ENCODE data around the gene TSSK2.

Gene TSSK2

DNA sequence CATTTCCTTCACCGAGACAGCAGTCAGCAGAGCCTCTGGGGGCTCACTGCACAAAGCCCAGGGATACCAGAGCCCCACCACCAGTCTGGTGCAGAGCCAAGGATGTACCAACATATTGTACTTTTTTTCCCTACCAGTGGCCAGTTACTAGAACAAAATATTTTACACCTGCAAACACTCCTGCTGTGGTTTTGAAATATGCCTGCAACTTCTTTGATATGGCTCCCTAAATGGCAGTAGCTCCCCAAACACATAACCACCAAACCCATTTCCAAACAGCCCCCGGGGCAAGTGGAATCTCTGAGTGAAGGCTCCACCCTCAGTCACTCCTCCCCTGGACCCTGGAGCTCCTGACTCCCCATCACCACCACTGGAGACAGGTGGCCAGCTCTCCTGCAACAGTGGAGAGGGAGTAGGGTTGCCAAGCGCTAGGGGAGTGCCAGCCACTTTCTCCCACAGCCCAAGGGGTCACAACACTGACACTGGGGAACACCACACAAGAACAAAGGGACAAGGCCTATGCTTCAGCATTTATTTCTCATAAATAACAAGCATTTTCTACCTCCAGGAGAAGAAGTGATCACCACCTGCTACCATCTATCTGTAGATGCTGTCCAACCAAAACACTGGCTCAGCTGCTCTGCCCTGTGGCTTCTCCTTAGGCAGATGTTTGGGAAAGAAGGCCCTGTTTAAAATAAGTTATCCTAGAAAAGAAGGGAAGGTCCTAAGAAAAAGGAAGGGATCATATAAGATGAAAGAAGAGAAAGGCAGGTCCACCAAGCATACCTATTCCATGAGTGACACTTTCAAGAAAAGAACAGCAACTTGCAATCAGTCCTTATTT, 24.0 kb upstream of the TSSK2 start:
- DNase-seq (ENCODE audit: low read depth) = no peak

DNA sequence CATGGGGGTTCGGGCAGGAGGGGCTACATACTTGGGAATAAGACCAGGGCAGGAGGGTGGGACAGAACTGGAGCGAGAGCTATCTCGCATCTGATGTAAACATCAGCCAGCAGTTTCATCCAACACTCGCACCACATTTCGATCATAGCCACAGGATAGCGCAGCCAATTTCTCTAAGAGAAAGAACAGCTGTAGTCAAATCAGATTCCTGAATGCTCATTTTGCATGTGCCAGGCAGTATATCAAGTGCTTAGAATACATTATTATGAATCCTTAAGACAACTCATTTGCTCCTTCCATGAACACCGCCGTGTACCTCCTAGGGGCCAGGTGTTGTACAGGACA, 23.4 kb upstream of the TSSK2 start:
- DNase-seq (ENCODE audit: low read depth) = no peak

DNA sequence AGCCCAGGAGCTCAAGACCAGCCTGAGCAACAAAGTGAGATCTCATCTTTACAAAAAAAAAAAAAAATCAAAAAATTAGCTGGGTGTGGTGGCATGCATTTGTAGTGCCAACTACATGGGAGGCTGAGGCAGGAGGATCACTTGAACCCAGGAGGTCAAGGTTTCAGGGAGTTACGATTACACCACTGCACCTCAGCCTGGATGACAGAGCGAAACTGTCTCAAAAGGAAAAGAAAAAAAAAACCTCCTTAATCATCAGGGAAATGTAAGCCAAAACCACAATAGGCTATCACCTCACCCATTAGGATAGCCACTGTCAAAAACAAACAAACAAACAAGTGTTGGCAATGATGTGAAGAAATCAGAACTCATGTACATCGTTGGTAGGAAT, 22.3 kb upstream of the TSSK2 start:
- no peak for DNase-seq (ENCODE audit: low read depth)

DNA sequence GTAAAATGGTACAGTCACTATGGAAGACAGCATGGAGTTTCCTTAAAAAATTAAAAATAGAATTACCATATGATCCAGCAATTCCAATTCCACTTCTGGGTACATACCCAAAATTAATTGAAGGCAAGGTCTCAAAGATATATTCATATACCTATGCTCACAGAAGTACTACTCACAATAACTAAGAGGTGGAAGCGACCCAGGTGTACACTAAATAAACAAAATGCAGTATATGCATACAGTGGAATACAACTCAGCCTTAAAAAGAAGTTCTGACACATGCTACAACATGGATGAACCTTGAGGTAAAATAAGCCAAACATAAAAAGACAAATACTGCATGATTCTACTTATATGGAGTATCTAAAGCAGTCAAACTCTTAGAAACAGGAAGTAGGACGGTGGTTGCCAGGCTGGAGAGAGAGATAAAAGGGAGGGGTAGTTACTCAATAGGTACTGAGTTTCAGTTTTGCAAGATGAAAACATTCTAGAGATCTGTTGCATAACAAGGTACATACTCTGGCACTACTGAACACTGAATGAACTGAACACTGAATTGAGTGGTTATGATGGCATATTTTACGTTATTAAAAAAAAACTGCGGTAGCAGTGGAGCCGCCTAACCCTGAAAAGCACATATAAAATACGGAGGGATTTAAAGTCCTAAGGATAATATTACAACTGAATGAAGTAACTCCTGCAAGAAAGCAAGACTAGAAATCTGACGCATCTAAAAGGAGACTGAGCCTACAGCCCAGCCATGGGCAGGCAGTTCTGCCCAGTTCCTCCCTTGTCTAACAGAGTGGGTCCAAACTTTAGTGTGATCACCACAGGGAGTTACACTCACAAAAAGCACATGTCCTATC, 21.7 kb upstream of the TSSK2 start:
- DNase-seq (ENCODE audit: low read depth) = peak; percentile 30

DNA sequence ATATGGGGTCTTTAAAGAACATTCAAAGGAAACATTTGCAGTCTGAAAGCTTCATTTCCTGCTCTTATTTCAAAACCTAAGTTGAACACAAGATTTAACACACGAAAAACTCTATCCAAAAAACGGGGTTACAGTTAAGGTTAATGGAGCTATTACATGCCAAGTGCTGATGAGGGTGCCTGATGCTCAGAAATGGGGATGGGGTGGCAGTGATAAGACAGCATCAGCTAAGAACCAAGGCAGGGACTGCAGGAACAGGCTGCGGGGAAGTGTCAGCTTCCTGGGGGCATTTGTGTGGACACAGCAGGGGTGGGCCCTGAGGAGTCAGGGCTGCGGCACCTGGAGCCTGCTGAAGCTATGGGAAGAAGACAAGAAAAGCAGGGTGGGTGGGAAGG, 21.0 kb upstream of the TSSK2 start:
- no peak for DNase-seq (ENCODE audit: low read depth)

DNA sequence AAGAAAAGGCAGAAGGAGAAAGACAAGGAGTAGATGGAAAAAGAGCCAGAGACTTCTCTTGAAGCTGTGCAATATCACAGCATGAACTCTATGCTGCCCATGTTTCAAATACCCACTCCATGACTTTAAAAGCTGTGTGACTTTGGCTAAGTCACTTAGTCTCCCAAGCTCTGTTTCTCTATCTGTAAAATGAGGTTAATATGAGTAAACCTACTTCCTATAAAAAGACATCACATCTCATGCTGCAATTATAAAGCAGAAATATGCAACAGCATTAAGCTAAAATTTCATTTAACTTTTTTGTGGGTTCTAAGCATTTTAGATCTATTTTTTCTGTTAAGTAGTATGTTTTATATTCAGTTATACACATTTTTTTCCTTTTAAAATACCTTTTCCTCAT, 20.5 kb upstream of the TSSK2 start:
- DNase-seq (ENCODE audit: low read depth) = no peak

DNA sequence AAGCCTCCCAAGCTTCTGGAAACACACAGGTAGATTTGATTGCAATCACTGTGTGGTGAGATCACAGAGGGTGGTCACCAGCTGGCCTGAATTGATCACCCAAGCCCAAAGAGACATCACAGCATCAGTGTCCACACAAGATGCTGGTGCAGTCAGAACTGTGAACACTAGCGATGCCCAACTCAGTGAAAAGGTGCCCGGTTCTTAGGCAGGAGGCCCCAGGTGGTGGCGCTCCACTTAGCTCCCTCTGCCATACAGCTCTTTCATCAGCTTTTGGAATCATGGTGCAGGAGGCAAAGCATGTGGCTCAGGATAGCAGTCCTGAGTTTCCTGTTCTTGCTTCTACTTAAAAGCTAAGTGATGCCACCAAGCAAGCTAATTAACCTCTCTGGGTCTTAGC, 20.0 kb upstream of the TSSK2 start:
- no peak for DNase-seq (ENCODE audit: low read depth)

DNA sequence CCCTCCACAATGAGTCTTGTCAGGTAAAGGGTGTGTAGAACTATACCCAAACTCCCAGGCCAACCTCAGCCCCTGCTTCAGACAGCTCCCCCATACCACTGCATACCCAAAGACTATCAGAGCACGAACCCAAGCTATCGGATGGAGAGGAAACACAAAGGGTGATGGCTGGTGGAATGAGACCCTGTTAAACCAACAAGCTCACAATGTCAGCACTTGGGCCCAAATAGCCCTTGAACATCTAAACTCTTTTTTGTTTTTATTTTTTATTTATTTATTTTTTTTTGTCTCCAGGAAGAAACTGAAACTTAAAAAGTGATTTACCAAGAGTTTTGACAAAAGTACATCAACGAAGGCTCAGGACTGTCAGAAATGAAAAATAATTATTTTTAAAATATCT, 19.5 kb upstream of the TSSK2 start:
- DNase-seq (ENCODE audit: low read depth) = no peak

DNA sequence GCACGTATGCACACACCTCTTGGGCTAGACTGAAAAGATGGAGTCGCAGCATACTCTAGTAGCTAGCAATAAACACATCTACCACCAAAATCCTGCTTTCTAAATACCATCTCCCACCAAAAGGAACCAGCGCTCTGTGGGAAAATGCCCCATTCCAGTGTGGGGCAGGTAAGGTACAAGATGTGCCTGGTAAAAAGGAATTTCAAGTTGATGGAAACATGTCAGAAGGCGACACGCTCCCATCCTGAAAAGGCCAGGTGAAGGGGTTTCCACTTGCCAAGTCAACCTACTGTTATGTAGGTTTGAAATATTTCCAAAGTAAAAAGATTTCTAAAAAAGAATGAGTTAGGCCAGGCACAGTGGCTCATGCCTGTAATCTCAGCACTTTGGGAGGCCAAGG, 17.7 kb upstream of the TSSK2 start:
- DNase-seq (ENCODE audit: low read depth) = no peak

DNA sequence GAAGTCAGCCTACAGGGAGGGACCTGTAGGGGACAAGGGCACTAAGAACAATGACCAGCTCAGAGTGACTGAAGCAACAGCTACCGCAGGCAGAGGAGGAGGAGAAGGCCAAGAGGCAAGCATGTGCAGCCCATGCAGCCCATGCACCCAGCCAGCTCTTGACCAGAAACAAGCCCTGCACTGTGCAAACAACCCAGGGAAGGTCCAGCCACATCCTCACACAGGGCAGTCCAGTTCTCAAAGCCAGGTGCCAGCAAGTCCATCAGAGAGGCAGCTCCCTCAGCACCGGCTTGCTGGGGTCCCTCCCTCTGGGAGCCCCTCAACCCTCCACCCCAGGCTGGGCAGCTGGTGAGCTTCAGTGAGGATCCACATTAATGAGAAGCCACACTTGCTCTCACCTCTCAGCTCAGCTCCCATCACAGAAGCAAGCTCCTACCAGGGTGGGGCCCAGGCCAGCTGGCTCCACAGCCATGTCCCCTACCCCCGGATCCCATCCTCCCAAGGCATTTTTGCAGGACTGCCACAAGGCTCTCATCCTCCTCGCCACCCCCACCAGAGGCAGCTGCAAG, 16.0 kb upstream of the TSSK2 start:
- no peak for DNase-seq (ENCODE audit: low read depth)

DNA sequence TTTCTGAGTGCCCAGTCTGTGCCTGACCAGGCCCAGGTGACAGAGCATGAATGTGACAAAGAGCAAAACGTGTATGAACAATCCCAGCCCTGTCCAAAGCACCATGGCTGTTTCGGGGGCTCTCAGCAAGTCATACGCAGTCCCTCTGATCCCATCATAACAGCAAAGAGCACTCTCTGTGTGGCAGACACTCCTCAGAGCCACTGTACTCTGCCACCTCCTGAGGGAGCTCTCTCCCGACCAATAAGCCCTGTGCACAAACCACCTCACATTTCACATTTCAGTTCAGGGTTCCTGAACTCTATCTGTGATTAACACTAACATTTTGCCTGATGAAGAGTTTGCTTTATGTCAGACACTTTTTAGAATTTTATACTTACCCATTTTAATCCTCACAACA, 15.5 kb upstream of the TSSK2 start:
- DNase-seq (ENCODE audit: low read depth) = no peak

DNA sequence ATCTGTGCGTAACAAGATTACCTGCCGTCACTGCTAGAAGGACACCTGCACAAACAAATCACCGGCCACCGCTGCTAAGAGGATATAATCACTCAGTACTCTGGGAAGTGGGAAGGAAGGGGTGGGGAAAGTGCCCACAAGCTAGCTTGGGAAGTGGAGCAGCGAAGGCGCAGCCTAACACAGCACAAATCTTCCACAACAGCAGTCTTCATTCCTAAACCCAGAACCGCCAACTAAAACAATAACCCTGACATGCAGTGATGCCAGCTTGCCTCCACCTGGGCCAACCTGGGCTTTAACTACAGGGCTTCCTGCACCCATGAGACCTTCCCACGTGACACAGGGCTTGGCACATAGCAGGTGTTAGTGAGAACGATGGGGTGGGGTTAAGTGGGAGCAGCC, 14.0 kb upstream of the TSSK2 start:
- no peak for DNase-seq (ENCODE audit: low read depth)

DNA sequence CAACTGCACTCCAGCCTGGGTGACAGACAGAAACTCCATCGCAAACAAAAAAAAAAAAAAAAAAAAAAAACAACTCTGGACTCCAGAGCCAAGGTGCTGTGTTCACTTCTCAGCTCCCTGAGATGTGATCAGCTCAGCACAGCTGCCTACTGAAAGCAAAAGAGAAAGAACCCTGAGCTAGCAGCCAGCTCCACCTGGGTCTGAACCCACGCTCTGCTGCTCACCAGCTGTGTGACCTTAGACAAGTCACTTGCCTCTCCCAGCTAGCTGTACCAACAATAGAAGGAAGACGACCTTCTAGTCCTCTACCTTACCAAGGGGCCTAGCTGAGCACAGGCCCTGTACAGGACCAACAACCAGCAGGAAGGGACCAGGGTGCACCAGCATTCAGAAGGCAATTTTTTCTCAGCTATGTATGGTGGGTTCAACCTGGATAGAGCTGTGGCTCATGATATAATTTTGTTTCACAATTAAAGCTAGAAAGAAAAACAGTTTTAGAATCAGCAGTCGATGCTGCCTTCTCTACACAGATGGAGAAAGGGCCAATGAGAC, 12.7 kb upstream of the TSSK2 start:
- DNase-seq (ENCODE audit: low read depth) = no peak

DNA sequence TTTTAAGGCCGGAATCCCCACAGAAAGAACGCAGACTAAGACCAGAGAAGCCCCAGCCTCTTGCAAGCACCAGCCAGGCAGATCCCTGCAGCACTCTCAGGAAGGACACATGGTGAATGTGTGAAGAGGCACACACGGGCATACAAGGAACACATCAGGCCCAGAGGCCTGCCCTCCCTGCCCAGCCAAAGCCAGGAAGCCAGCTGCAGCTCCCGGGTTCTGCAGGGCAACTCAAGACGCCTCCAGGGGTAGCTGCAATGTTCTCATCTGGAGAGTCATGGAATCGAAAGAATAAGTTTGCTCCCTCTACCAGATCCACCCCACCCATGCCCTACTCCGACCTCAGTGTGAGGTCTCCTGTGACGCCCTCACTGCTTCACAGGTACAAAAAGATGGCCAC, 11.2 kb upstream of the TSSK2 start:
- no peak for DNase-seq (ENCODE audit: low read depth)

DNA sequence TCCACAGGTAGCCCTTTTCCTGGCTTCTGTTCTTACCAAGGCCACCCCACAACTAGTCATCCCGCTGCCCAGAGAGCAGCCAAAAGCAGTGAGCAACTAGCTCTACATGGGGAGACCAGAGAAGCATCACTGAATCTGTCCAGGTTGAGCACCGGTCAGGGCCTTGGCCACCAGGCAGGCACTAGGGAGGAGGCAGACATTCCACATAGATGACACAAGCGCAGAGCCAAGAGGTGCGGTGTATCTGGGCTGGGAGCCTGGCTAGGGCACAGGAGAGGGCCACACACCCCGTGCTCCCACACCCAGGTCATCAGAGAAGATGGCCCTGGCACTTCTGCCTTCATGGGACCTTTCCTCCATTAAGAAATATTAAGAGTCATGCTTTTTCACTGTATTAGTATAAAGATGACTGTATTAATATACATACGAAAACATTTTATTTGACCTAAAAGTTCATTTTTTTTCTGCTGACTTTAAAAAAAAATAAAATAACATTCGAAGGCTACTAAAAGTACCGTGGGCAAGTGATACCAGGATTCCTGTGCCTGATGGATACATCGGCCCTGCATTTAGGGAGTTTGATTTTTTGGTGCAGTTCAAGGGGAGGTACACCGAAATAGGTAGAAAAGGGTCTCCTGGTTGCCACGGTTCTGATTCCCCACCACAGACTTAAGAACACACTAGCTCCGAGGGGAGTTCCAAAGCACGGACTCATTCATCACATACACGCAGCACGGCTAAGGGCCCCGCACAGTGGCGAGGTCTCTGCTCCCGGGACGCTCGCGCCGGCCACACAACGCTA, 10.1 kb upstream of the TSSK2 start:
- no peak for DNase-seq (ENCODE audit: low read depth)

DNA sequence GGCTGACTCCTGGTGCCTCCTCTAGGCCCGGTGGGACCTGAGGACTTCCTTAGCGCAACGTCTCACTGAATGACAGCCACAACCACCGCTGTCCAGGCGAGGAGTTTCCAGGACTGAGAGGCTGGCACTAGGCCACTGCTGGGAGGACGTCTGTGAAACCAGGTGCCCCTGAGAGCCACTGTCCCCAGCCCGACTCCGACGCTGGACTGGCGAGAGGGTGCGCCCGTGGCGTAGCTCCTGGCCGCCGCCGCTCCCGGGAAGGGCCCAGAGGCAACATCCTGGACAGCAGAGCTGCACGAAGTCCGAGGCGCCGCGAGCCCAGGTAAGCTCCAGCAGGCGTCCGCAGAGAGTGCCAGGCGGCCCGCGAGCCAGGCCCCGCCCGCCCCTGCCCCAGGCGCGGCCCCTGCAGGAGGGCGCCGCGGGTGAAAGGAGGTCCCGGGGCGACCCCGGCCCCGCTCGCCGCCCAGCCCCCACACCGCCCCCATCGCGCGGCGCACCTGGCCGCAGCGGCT, 9.4 kb upstream of the TSSK2 start:
- no peak for DNase-seq (ENCODE audit: low read depth)

DNA sequence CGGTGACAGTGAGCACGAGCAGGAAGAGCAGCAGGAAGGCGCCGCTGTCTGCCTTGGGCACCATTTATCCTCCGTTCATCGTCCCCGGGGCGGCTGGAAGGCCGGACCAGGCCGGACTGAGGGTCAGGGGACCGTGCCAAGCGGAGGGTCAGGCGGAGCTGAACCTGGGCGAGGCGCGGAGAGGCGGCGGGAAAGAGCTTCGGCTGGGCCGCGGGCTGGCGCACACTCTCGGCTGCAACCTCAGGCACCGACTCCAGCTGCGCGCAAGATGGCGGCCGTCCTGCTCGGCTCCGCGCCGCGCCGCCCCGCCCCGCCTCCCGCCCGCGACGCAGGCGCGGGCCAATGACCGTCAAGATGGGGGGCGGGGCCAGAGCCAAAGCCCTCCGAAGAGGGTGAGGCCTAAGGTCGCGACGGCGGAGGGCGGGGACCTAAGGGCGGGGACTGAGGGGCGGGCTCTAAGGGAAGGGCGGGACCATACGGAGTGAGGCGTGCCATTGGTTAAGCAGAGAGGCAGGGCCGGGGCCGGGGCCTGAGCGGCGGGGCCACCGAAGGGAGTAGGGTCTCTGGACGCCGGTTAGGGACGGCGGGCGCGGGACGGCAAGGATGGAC, 8.9 kb upstream of the TSSK2 start, which contains the start of gene DGCR2:
Gene DGCR2 (minus strand): TSS at position 270 of the 609 bp plus-strand sequence. CDS start 206 bp downstream, at position 64.
- DNase-seq (ENCODE audit: low read depth) = peak; percentile 93

DNA sequence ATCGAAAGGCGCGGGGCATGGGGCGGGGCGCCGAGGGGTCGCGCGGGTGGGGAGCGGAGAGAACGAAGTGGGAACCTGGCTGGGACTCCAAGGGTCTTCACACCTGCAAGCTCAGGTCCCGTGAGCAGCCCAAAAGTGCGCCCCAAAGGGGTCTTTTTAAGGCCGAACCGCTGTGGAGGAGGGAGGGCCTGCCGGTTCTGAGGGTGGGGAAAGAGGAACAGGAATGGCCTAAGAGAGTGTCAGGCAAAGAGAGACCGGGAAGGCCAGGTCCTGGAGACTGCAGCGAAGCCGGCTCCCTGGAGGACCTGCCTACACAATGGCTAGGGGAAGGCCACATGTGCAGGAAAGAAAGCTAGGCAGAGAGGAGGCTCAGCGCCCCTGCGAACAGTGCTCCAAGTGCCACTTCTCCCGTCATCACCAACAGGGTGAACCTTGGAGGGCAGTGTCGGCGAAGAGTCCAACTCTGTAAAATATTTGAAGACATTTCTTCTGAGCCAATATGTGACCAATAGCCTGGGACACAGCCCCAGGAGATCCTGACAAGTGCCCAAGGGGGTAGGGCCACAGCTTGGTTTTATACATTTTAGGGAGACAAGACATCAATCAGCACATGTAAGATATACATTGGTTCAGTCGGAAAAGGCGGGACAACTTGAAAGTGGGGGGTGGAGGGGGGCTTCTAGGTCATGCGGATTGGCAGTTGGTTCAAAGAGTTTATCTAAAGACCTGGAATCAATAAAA, 8.2 kb upstream of the TSSK2 start:
- DNase-seq (ENCODE audit: low read depth) = no peak

DNA sequence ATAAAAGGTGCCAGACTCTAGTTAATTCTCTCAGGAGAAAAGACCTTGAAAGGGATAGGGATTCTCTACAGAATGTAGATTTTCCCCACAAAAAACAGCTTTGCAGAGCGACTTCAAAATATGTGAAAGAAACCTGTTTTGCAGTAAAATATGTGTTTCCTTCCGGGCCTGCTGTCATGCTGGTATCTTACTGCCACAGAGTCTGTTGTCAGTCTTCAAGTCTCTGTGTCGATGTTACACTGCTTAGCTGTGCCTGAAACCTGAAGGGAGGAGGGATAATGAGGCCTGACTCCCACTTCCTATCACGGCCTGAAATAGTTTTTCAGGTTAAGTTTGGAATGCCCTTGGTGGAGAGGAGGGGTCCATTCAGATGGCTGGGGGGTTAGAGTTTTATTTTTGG, 7.2 kb upstream of the TSSK2 start:
- no peak for DNase-seq (ENCODE audit: low read depth)

DNA sequence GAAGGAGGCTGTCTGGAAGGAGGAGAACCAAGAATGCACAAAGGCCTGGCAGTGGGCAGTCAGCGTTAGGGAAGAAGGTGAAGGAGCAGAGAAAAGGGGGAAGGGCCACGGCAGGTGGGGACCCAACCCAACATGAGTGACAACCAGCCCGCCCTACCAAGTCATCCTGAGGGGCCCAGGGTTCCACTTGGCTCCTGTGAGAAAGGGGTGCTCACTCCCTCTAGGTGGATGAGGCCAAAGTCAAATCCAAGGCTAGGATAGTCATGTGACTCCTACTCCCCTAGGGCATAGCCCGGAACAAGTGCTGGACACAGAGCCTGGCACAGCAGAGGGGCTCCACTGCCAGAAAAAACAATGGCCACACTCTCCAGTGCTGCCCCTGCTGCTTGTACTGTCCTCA, 6.7 kb upstream of the TSSK2 start:
- DNase-seq (ENCODE audit: low read depth) = no peak

DNA sequence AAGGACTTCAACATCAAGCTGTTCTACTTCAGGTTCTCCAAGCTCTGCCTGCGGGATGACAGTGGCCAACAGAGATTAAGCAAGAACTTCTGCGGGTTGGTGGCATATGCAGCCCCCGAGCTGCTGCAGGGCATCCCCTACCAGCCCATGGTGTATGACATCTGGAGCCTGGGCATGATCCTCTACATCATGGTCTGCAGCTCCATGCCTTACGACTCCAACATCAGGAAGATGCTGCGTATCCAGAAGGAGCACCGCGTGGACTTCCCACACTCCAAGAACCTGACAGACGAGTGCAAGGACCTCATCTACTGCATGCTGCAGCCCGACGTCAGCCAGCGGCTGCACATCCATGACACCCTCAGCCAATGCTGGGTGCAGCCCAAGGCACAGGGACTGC, 6.1 kb upstream of the TSSK2 start:
- no peak for DNase-seq (ENCODE audit: low read depth)
